HepG2 (cell line): ENCODE measurements around the gene POU4F3. TPM values are rescaled to one million over a fixed set of nuclear protein-coding genes. Genes with fewer than 3 reads are reported as not detected.

Experiments
- ATF4 ChIP-seq, 2 experiments: fragments of 450-650 bp in 1 of 2; sonication (generic) in 1 of 2; formaldehyde crosslinking; IDR thresholded peaks; 2 replicates each; pipeline versions ENCODE4 v1.5.0 to v1.8.0; 2020 to 2022; ENCODE audit warnings: mild to moderate bottlenecking in 1 of 2, missing genetic modification reagents in 1 of 2
- CSRNP2 ChIP-seq: sonication (generic); formaldehyde crosslinking; conservative IDR thresholded peaks from 2 replicates; pipeline ENCODE4 v1.8.0; 2022; ENCODE audit warnings: low read depth, missing genetic modification reagents
- ERF ChIP-seq: IDR thresholded peaks from 2 replicates; pipeline ENCODE4 v1.6.1; 2018; ENCODE audit warnings: missing biosample characterization, missing genetic modification reagents
- GATAD2A ChIP-seq: IDR thresholded peaks from 2 replicates; pipeline ENCODE4 v1.6.1; 2016
- GFI1 ChIP-seq: sonication (generic); formaldehyde crosslinking; IDR thresholded peaks from 2 replicates; pipeline ENCODE4 v1.5.0; 2020; ENCODE audit warnings: missing genetic modification reagents, mild to moderate bottlenecking, borderline replicate concordance
- IRX3 ChIP-seq: sonication (generic); formaldehyde crosslinking; IDR thresholded peaks from 2 replicates; pipeline ENCODE4 v1.8.1; 2023; ENCODE audit warnings: mild to moderate bottlenecking, low read depth, missing genetic modification reagents, borderline replicate concordance
- KAT8 ChIP-seq: IDR thresholded peaks from 2 replicates; pipeline ENCODE4 v1.6.1; 2016; ENCODE audit warnings: missing genetic modification reagents, missing compliant biosample characterization
- KLF6 ChIP-seq: IDR thresholded peaks from 2 replicates; pipeline ENCODE4 v1.8.0; 2016; ENCODE audit warnings: missing biosample characterization, missing genetic modification reagents
- PCBP2 ChIP-seq: fragments of 200-400 bp; formaldehyde crosslinking; optimal IDR thresholded peaks from 2 replicates; pipeline ENCODE3; 2018; ENCODE audit warnings: low read length, low read depth; ENCODE audit not compliant: poor library complexity, severe bottlenecking
- POGK ChIP-seq: sonication (generic); formaldehyde crosslinking; conservative IDR thresholded peaks from 2 replicates; pipeline ENCODE4 v1.8.0; 2022; ENCODE audit warnings: mild to moderate bottlenecking, moderate library complexity, missing genetic modification reagents
- THRA ChIP-seq: sonication (generic); formaldehyde crosslinking; IDR thresholded peaks from 2 replicates; pipeline ENCODE4 v1.4.0; 2020; ENCODE audit warnings: missing genetic modification reagents, borderline replicate concordance
- TSC22D2 ChIP-seq: sonication (generic); formaldehyde crosslinking; IDR thresholded peaks from 2 replicates; pipeline ENCODE4 v1.5.1; 2020; ENCODE audit warnings: missing genetic modification reagents, mild to moderate bottlenecking, borderline replicate concordance
- ZC3H13 ChIP-seq: sonication (generic); formaldehyde crosslinking; IDR thresholded peaks from 2 replicates; pipeline ENCODE4 v1.8.1; 2023; ENCODE audit warnings: mild to moderate bottlenecking, missing genetic modification reagents, moderate library complexity
- ZNF180 ChIP-seq: sonication (generic); formaldehyde crosslinking; IDR thresholded peaks from 2 replicates; pipeline ENCODE4 v1.4.0; 2020; ENCODE audit warnings: low read depth, missing genetic modification reagents, borderline replicate concordance
- ZNF34 ChIP-seq: sonication (generic); formaldehyde crosslinking; IDR thresholded peaks from 2 replicates; pipeline ENCODE4 v1.4.0; 2020; ENCODE audit warnings: mild to moderate bottlenecking, missing genetic modification reagents, borderline replicate concordance
- ZNF354B ChIP-seq: sonication (generic); formaldehyde crosslinking; IDR thresholded peaks from 2 replicates; pipeline ENCODE4 v1.8.0; 2022; ENCODE audit warnings: mild to moderate bottlenecking, missing genetic modification reagents
- ZNF563 ChIP-seq: sonication (generic); formaldehyde crosslinking; IDR thresholded peaks from 2 replicates; pipeline ENCODE4 v1.8.0; 2022; ENCODE audit warnings: mild to moderate bottlenecking, moderate library complexity, missing genetic modification reagents
- ZNF576 ChIP-seq: sonication (generic); formaldehyde crosslinking; IDR thresholded peaks from 2 replicates; pipeline ENCODE4 v1.4.0; 2020; ENCODE audit warnings: mild to moderate bottlenecking, missing genetic modification reagents
- ZNF580 ChIP-seq: IDR thresholded peaks from 2 replicates; pipeline ENCODE4 v1.6.1; 2016; ENCODE audit warnings: low read depth, borderline replicate concordance
- ZNF589 ChIP-seq: sonication (generic); formaldehyde crosslinking; conservative IDR thresholded peaks from 2 replicates; pipeline ENCODE4 v1.8.0; 2022; ENCODE audit warnings: mild to moderate bottlenecking, moderate library complexity, missing genetic modification reagents
- ZNF652 ChIP-seq: IDR thresholded peaks from 2 replicates; pipeline ENCODE4 v1.6.1; 2016; ENCODE audit warnings: low read depth, borderline replicate concordance
- ZNF746 ChIP-seq: sonication (generic); formaldehyde crosslinking; IDR thresholded peaks from 2 replicates; pipeline ENCODE4 v1.8.0; 2022; ENCODE audit warnings: mild to moderate bottlenecking, missing genetic modification reagents
- polyA plus RNA-seq, 8 experiments: library from polyadenylated mRNA; depleted of rRNA in 3 of 8; stranded (reverse) in 7 of 8; unstranded in 1 of 8; fragments of >200 nt; fragmentation: Illumina TruSeq in 4 of 8; extraction: Trizol in 4 of 8; gene quantifications; 2 replicates each; pipeline versions ENCODE4 v1.2.1 to v1.2.3, GENCODE V29; 2011 to 2016; ENCODE audit warnings: low read depth in 4 of 8, missing spikeins in 1 of 8, mixed read lengths in 1 of 8; ENCODE audit not compliant: insufficient read depth in 1 of 8
- total RNA-seq, 5 experiments: library from RNA; depleted of rRNA; stranded (reverse); fragments of >200 nt; fragmentation: Illumina TruSeq; extraction: Trizol; gene quantifications; 2 replicates each; pipeline ENCODE4 v1.2.3, GENCODE V29; 2016; ENCODE audit warnings: low read depth in 1 of 5

Gene POU4F3
- total and polyA plus RNA-seq, 2 of the 13 experiments (the other 11 are each of a cell fraction or from before 2014, with no cell fraction given), result not detected

GRCh38 chr5:146340260-146341081, 1.8 kb downstream of the POU4F3 start (continued):
- peak; percentile 65; the same call in 1 of the 2 replicates for TF ChIP-seq THRA
- peak; percentile 66; the same call in 1 of the 2 replicates for TF ChIP-seq POGK (CRISPR knock-in tag)
- TF ChIP-seq ZNF354B (CRISPR knock-in tag), result no peak
- 0 out of 2 replicates have a peak, but pooled peaks have one; percentile 56 for TF ChIP-seq ZC3H13 (CRISPR knock-in tag)
- TF ChIP-seq ZNF576 (CRISPR knock-in tag), result no peak
- no peak for TF ChIP-seq ZNF180
- 0 out of 2 replicates have a peak, but pooled peaks have one; percentile 26 for TF ChIP-seq GFI1 (CRISPR knock-in tag)
- TF ChIP-seq ERF (CRISPR knock-in tag), result peak; percentile 63; the same call in 1 of the 2 replicates
- no peak; the same call in 1 of the 2 replicates for TF ChIP-seq IRX3 (CRISPR knock-in tag)
- 0 out of 2 replicates have a peak, but pooled peaks have one; percentile 37 for TF ChIP-seq KAT8 (CRISPR knock-in tag)
- TF ChIP-seq GATAD2A (CRISPR knock-in tag), result 0 out of 2 replicates have a peak, but pooled peaks have one; percentile 19
- TF ChIP-seq ZNF34 (CRISPR knock-in tag), result no peak
- TF ChIP-seq ATF4 (CRISPR knock-in tag; IDR thresholded peaks at IDR 0.05), result peak in 1 of 2 experiments; percentile 55; a peak in 2 of 4 replicates
- no peak for TF ChIP-seq PCBP2
- peak; percentile 86 for TF ChIP-seq KLF6
- peak; percentile 59; the same call in 1 of the 2 replicates for TF ChIP-seq ZNF563 (CRISPR knock-in tag)
- no peak for TF ChIP-seq ZNF652
- 0 out of 2 replicates have a peak, but pooled peaks have one; percentile 74 for TF ChIP-seq ZNF589
- no peak for TF ChIP-seq CSRNP2
- peak; percentile 46; the same call in 1 of the 2 replicates for TF ChIP-seq ZNF580 (CRISPR knock-in tag)
- no peak for TF ChIP-seq ZNF746
- peak; percentile 92 for TF ChIP-seq TSC22D2 (CRISPR knock-in tag)
